Stimulated activated CD4-positive, alpha-beta T cell treated with anti-CD3 and anti-CD28 coated beads, Interleukin-4, amount 100 ng/mL, for 48 hours (primary cell): ENCODE results near the gene LAMC2.

Source experiments
- DNase-seq, 2 donors: peaks; one replicate each; pipeline ENCODE4 v3.0.0-alpha.2; 2020; ENCODE audit warnings: low read depth in 2 of 2

Gene LAMC2

DNA sequence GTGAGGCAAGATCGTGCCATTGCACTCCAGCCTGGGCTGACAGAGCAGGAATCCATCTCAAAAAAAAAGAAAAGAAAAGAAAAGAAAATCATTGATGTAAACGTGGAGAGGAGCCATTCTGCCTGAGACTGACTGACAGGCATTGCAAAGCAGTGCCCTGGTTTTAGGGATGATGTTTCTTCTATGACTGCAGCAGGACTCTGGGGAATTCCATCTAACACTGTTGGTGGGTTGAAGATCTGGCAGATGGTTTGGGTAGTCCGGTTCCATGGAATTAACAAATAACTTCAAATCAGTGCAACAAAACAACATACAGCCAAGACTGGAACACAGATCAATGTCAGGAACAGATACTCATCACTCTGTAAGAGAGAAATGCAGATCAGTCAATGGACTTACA, 17.8 kb upstream of the LAMC2 start:
- DNase-seq = no peak

- no peak for DNase-seq
Measured at GRCh38 chr1:183173828-183174227, 12.2 kb upstream of the LAMC2 start.

GRCh38 chr1:183175631-183176030, 10.4 kb upstream of the LAMC2 start:
- no peak for DNase-seq

GRCh38 chr1:183178545-183178944, 7.5 kb upstream of the LAMC2 start:
- DNase-seq = no peak

GRCh38 chr1:183179033-183179432, 7.0 kb upstream of the LAMC2 start:
- no peak for DNase-seq

GRCh38 chr1:183180218-183180617, 5.8 kb upstream of the LAMC2 start:
- DNase-seq = no peak

DNA sequence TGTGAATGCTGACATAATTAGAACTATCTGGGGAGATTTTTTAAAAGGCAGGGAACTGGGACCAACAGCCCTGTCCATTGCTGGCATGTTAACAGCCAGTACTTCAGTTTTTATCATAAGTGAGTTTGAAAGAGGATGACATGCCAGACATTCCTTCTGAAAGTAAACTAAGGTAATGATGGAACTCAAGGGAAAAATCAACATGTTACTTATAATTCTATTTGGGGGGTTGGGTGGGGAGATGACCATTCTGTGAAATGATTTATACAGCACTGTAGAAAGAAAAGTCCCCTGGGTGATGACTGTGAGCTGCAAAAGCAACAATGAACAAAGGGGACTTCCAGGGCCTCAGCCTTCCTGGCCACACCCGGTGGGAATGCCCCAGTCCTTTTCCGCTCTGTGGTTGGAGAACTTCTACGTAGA, 5.4 kb upstream of the LAMC2 start:
- DNase-seq = no peak

DNA sequence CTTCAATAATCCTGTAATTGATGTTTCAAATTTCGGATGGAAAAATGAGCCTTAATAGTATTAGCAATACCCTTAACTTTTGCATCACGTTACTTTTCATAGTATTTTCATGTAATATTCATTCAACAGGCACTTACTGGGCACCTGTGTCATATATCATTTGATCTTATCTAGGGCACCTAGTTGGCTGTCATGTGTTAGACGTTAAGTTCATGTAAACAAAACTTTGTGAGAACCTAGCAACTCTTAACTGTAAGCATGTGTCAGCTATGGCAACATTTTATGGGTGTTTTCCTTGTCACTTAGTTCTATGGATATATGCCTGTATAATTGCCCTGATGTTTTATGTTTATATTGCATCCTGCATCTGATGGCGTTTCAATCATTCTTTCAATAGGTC, 777 bp downstream of the LAMC2 start:
- no peak for DNase-seq

DNA sequence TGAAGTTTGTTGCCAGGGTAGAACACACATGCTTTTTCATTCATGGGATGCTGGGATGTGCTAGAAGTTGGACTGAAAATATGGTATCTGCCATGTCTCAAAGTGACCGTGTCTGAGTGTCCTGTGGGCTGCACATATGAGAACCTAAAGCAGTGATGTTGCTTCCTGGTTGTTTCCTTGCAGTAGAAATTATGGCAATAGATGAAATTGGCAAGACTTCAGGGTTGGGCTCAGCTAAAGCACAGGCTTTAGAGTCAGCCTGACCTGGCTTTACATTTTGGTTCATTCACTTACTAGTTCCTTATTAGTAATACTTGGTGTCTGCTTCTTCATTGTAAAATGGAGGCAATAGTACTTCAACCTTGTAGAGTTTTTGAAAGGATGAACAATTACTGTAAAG, 2.2 kb downstream of the LAMC2 start:
- DNase-seq = no peak

DNA sequence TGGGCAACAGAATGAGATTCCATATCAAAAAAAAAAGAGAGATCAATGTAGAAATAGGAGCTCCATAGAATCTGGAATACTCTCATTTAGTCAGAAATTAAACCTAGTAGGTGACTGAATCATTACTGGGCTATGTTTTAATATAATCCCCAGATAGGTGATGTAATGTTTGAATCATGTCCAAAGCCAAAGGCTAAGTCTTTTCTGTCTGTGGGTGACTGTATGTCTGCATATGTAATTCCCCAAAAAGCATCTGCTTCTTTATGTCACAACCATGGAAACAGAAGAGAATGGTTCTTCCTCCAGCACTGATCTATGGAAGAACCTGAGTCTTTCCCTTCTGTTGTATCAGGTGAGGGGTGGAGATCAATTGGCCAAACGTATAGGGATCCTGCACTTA, 5.8 kb downstream of the LAMC2 start:
- no peak for DNase-seq

GRCh38 chr1:183193963-183194525, 8.0 kb downstream of the LAMC2 start:
- DNase-seq = no peak

DNA sequence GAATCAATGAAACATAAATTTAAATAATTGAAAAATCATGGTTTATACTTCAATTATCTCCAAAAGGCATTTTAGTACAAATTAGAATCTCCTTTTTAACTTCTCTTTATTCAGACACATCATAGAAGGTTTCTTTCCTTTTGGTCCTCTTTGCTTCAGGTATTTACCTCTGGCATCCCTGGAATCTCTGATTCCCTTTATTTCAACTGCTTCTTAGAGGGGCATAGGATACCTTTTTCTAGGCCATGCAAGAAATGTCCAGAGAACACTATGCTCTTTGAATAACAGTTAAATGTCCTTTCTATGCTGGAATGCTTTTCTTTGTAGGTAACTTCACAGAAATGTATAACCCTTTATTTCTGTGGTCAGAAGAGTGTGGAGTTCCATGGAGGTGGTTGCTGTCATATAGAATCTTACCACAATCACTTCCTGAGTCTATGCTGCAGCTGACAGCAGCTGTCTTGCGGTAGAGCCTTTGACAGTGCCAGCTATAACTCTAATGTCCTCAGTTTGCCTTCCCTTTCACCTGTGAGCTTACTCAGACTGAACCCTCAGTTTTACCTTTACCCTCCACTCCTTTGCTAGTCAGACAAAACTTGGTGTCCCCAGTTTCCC, 8.6 kb downstream of the LAMC2 start:
- DNase-seq = no peak

GRCh38 chr1:183195142-183195574, 9.1 kb downstream of the LAMC2 start:
- DNase-seq = no peak

DNA sequence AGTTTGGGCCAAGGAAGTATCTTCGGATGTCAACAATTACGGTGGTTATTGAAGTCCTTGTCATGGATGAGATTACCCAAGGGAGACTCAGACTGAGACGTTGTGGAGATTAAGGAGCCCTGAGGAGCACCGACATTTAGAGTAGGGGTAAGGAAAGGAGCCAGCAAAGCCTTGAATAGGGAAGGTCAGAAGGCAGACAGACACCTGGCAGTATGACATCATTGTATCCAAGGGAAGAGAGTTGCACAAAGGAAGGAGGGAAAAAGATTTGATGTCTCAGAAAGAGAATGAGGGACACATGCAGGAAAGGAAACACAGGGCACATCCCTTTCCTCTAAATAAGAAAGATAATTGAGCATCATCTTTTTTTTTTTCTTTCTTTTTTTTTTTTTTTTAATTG, 11.7 kb downstream of the LAMC2 start:
- no peak for DNase-seq

- no peak for DNase-seq
Measured at GRCh38 chr1:183198463-183198862, 12.4 kb downstream of the LAMC2 start.

GRCh38 chr1:183199304-183199703, 13.2 kb downstream of the LAMC2 start:
- DNase-seq = no peak

GRCh38 chr1:183200451-183200850, 14.4 kb downstream of the LAMC2 start:
- DNase-seq = no peak

GRCh38 chr1:183203094-183203493, 17.0 kb downstream of the LAMC2 start:
- DNase-seq = no peak

DNA sequence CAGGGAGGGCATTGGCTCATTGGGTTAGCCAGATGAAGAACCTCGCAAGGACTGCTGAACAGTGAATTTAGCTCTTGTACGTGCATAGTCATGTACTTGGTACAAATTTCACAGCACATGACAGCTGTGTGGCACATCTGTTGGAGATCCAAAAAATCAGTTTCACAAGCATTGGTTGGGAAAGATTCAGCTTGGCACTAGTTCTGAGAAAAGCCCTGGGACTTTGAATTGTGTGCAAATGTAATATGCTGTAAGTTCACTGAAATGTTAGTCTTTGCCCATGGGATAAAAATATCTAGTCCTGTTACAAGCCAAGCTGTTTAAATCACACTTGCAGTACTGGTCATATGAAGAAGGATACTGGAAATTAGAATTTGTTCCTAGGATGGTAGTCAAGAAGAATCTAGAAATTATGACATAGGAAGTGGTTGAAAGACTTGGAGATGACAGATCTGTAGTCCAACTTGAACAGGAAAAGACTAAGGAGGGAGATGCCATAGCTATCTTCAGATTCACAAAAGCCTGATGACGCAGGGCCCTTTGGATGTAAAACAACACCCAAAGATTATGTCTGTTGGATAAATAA, 19.2 kb downstream of the LAMC2 start:
- DNase-seq = no peak

- DNase-seq = no peak
Measured at GRCh38 chr1:183206538-183207122, 20.6 kb downstream of the LAMC2 start.

DNA sequence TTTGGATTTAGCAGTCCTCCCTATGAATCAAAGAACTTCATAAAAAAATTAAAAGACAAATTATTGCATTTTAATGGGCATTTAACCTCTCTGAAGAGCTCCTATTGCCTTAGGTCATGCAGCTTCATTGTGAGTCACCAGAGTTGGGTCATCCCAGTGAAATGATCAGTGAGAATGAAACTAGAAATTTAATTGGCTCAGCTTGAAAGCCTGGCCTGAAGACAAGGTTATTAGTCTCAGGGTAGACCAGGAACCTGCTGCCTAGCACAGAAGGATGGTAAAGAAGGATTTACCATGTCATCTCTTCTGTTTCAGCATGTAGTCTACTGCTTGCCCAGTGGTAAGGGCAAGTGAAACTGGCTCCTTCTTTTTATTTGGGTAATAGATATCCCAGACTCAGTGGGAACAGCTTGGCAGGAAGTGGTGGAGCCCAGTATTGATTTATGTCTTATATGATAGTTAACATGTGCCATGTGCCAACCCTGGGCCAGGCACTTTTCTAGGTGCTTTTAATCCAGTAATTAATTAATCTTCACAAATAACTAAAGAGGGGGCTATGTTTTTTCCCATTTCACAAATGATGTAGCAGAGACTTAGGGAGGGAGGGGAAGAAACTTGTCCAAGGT, 23.6 kb downstream of the LAMC2 start:
- DNase-seq = no peak

DNA sequence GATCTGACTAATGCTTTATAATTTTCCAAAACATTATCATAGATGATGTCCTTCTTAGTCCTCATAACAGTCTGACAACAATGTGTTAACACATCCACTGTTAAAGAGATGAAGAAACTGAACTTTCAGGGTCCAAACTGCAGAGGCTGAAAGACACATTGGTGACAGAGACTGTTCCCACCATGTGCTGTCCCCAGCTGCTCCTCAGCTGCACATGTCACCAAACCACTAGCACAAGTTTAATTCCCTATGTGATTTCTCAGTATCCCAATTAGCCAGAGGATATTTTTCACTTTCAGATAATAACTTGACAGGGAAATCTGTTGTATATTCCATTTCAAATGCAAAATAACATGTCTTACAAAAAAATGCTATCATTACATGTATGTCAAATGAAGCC, 24.6 kb downstream of the LAMC2 start:
- DNase-seq = no peak

DNA sequence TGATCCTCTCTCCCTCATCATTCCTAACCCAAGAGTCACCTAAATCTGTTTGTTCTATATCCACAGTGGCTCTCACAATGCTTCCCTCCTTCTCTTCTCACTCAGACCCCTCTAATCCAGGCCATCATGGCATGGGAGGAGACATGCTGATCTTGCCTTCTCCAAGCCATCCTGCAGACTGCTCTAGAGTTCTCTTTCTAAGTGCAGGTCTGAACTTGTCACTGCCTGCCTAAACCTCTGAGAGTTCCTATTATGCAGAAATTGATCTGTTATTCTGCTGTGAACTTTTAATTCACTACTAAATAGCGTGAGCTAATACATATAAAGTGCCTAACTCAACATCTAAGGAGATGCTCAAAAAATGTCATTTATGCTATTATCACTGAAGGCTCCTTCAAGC, 26.8 kb downstream of the LAMC2 start:
- DNase-seq = no peak
